ENCODE measurements around the gene IFI27. TPM values are rescaled to one million over a fixed set of nuclear protein-coding genes. Genes with fewer than 3 reads are reported as not detected.

Gene IFI27
- total and polyA plus RNA-seq, 10 of the 15 experiments (the other 5 are each of a cell fraction or from before 2014, with no cell fraction given), result 1.1 to 45.5 (median 3.3) TPM

DNA sequence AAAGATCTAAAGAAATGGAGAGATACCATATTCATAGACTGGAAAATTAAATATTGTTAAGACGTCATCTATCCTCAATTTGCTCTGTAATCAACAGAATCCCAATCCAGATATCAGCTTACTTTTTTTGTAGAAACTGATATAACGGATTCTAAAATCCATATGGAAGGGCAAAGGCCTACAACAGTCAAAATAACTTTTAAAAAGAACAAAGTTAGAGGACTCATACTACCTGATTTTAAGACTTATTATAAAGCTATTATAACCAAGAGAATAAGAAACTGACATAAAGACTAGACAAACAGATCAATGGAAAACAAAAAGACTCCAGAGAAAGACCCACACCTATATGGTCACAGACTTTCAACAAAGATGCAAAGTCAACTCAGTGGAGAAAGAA is 35.5 kb upstream of the IFI27 start:
- peaks cover 0 to 20% of the 10 kb centered on the region in 2 experiments; a peak in 3 of 4 replicates for H3K36me3 ChIP-seq (ENCODE audit: control insufficient read depth in 2 of 2, insufficient read depth in 2 of 2, low read length in 1 of 2)
- ChIA-PET CTCF (interaction anchor here (0.7 to 1.1 kb wide), 2 partner anchors 15 to 61 kb away, joined by 3 read pairs; no protein-coding TSS in a partner anchor), SMC1A (ENCODE audit: uncharacterized antibody, unreplicated experiment) (no interaction called here)

More for the DNA sequence above, 35.5 kb upstream of the IFI27 start:
- BruUV-seq (replicated peaks), result no TSS peak
- ChIA-PET POLR2A (no interaction called here), RAD21 (ENCODE audit: unreplicated experiment) (no interaction called here)
- Histone ChIP-seq H3K4me2 (ENCODE audit: control insufficient read depth, insufficient read depth) (no peak overlapping the region), H3K9me3 (replicated peaks; ENCODE audit: control insufficient read depth, insufficient read depth, low read length) (peaks cover 26% of the 10 kb centered on the region), H2AFZ (ENCODE audit: control insufficient read depth, low read depth, low read length) (no peak overlapping the region), H3K9ac (ENCODE audit: control insufficient read depth, insufficient read depth, low read length) (no peak overlapping the region), H3K27me3 (replicated peaks in 1 of 2; ENCODE audit: control insufficient read depth in 2 of 2, insufficient read depth in 2 of 2, low read length in 1 of 2) (no peaks in the 10 kb centered on the region), H3K4me3 (no peak overlapping the region), H4K20me1 (ENCODE audit: control insufficient read depth, insufficient read depth) (peaks cover 5% of the 10 kb centered on the region; the same call in 1 of the 2 replicates), H3K4me1 (ENCODE audit: control insufficient read depth, insufficient read depth, low read length) (peaks cover 3% of the 10 kb centered on the region), H3K27ac (ENCODE audit: control insufficient read depth, insufficient read depth) (no peak overlapping the region), H3K79me2 (ENCODE audit: control insufficient read depth, insufficient read depth, low read length) (peaks cover 89% of the 10 kb centered on the region)
- in situ Hi-C loops (cut with MboI), result no loop called here
- 97% methylated on average over 2 of the region's 2 CpGs for WGBS (ENCODE audit: insufficient coverage, insufficient replicate concordance, low lambda C conversion rate, missing lambda C conversion rate)
- TF ChIP-seq ZNF274 (IDR thresholded peaks at IDR 0.05; ENCODE audit: insufficient read depth, insufficient read length), result peak; percentile 42
- TF ChIP-seq, protein P1, sequence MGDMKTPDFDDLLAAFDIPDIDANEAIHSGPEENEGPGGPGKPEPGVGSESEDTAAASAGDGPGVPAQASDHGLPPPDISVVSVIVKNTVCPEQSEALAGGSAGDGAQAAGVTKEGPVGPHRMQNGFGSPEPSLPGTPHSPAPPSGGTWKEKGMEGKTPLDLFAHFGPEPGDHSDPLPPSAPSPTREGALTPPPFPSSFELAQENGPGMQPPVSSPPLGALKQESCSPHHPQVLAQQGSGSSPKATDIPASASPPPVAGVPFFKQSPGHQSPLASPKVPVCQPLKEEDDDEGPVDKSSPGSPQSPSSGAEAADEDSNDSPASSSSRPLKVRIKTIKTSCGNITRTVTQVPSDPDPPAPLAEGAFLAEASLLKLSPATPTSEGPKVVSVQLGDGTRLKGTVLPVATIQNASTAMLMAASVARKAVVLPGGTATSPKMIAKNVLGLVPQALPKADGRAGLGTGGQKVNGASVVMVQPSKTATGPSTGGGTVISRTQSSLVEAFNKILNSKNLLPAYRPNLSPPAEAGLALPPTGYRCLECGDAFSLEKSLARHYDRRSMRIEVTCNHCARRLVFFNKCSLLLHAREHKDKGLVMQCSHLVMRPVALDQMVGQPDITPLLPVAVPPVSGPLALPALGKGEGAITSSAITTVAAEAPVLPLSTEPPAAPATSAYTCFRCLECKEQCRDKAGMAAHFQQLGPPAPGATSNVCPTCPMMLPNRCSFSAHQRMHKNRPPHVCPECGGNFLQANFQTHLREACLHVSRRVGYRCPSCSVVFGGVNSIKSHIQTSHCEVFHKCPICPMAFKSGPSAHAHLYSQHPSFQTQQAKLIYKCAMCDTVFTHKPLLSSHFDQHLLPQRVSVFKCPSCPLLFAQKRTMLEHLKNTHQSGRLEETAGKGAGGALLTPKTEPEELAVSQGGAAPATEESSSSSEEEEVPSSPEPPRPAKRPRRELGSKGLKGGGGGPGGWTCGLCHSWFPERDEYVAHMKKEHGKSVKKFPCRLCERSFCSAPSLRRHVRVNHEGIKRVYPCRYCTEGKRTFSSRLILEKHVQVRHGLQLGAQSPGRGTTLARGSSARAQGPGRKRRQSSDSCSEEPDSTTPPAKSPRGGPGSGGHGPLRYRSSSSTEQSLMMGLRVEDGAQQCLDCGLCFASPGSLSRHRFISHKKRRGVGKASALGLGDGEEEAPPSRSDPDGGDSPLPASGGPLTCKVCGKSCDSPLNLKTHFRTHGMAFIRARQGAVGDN (IDR thresholded peaks at IDR 0.05), result no peak
- no peak for ATAC-seq
- intact Hi-C loops (cut with micrococcal nuclease; ENCODE audit: unreplicated experiment), result no loop called here
- no peak for FAIRE-seq
- no peak for DNase-seq (ENCODE audit: low read depth, low spot score)
